Measurements from ENCODE around the gene ALDH1L1. TPM values are rescaled to one million over a fixed set of nuclear protein-coding genes. Genes with fewer than 3 reads are reported as not detected.
A peak's percentile ranks its signal among the peaks of the same experiment; 100 is the strongest.

The ALDH1L1 gene
- total and polyA plus RNA-seq, 9 of the 15 experiments (the other 6 are each of a cell fraction or from before 2014, with no cell fraction given): 0.06 to 1.9 (median 0.57) TPM; not detected in 1

GRCh38 chr3:126200534-126200933 is 20.1 kb upstream of the ALDH1L1 start (continued):
- 0 out of 2 replicates have a peak, but pooled peaks have one; percentile 45 for TF ChIP-seq ZNF586 (CRISPR knock-in tag; conservative IDR thresholded peaks at IDR 0.05)
- TF ChIP-seq ASH1L (IDR thresholded peaks at IDR 0.05; ENCODE audit: borderline replicate concordance, low read depth, partially characterized antibody): no peak
- peak; percentile 99 for TF ChIP-seq ZNF175 (CRISPR knock-in tag; IDR thresholded peaks at IDR 0.05; ENCODE audit: low read depth)
- TF ChIP-seq ZNF740 (CRISPR knock-in tag; IDR thresholded peaks at IDR 0.05): no peak
- peak in 1 of 2 experiments; percentile 93; a peak in 2 of 4 replicates for TF ChIP-seq ZNF740 (tag; IDR thresholded peaks at IDR 0.05)
- no peak for TF ChIP-seq CBX3 (IDR thresholded peaks at IDR 0.05; ENCODE audit: borderline replicate concordance in 1 of 2, low read length in 2 of 2)
- peak; percentile 89 for TF ChIP-seq ATF4 (CRISPR knock-in tag; IDR thresholded peaks at IDR 0.05)
- TF ChIP-seq PATZ1 (CRISPR knock-in tag; IDR thresholded peaks at IDR 0.05; ENCODE audit: borderline replicate concordance): peak; percentile 90
- TF ChIP-seq BCL6 (CRISPR knock-in tag; IDR thresholded peaks at IDR 0.05): peak; percentile 94
- TF ChIP-seq CBX1 (IDR thresholded peaks at IDR 0.05; ENCODE audit: low read depth): no peak
- TF ChIP-seq TEAD4 (IDR thresholded peaks at IDR 0.05; ENCODE audit: low read length): no peak
- no peak for TF ChIP-seq TEAD4 (CRISPR knock-in tag; IDR thresholded peaks at IDR 0.05; ENCODE audit: borderline replicate concordance)
- TF ChIP-seq SUPT5H (IDR thresholded peaks at IDR 0.05): no peak
- peak; percentile 73 for TF ChIP-seq CXXC5 (CRISPR knock-in tag; IDR thresholded peaks at IDR 0.05)
- TF ChIP-seq ZNF76 (CRISPR knock-in tag; IDR thresholded peaks at IDR 0.05; ENCODE audit: borderline replicate concordance): peak; percentile 95; the same call in 1 of the 2 replicates
- TF ChIP-seq TSHZ1 (CRISPR knock-in tag; IDR thresholded peaks at IDR 0.05): peak; percentile 93
- peak in 1 of 2 experiments; percentile 78; a peak in 2 of 4 replicates for TF ChIP-seq TEAD1 (CRISPR knock-in tag; IDR thresholded peaks at IDR 0.05)
- no peak for TF ChIP-seq THAP12 (CRISPR knock-in tag; IDR thresholded peaks at IDR 0.05)
- TF ChIP-seq ZNF263 (CRISPR knock-in tag; IDR thresholded peaks at IDR 0.05; ENCODE audit: borderline replicate concordance): no peak
